Activated CD4-positive, alpha-beta T cell treated with anti-CD3 and anti-CD28 coated beads for 4 hours (primary cell): ENCODE results near the gene SMC4.

Source experiments
- DNase-seq, 2 donors: peaks; one replicate each; pipeline ENCODE4 v3.0.0-alpha.2; 2020

SMC4 gene

GRCh38 chr3:160480931-160481330 lies 81.5 kb downstream of the SMC4 start:
- DNase-seq = no peak

- no peak for DNase-seq
Measured at GRCh38 chr3:160481856-160482255, 82.4 kb downstream of the SMC4 start.

GRCh38 chr3:160482796-160483195 lies 83.3 kb downstream of the SMC4 start:
- DNase-seq = no peak
